ENCODE data around the gene FADS3.
A peak's percentile ranks its signal among the peaks of the same experiment; 100 is the strongest.

FADS3 gene

DNA sequence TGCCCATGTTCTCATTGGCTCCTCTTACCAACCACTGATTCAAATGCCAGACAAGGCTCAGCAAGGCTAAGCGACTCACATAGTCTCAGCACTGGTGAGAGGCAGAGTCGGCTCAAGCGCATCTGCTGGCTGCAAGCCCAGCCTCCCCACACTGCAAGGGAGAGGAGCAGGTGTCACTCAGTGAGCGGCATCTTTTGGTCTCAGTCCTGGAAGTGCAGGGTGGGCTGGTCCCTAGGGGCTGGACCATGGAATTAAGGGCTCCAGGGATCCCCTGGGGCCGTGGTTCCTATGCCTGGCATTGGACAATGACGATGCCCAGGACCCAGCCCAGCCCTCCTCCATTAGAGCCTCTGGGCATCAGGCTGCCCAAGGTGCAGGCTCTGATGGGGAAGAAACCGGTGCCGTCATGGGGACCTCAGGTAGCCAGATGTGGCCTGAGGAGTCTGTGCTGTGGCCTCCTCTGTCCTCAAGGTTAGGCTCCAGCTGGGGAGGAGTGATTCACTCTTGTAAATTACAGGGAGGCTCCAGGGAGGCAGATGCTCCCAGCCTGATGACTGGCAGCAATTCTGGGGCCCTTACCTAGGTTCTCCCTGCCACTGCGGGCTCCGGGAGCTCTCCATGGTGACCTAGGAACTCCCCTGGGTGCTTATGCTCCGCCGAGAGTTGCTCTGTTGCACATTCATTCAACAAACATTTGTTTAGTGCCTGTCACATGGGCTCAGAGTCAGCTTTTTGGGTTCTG, 35.2 kb downstream of the FADS3 start:
- DNase-seq (ENCODE audit: low spot score): no peak

DNA sequence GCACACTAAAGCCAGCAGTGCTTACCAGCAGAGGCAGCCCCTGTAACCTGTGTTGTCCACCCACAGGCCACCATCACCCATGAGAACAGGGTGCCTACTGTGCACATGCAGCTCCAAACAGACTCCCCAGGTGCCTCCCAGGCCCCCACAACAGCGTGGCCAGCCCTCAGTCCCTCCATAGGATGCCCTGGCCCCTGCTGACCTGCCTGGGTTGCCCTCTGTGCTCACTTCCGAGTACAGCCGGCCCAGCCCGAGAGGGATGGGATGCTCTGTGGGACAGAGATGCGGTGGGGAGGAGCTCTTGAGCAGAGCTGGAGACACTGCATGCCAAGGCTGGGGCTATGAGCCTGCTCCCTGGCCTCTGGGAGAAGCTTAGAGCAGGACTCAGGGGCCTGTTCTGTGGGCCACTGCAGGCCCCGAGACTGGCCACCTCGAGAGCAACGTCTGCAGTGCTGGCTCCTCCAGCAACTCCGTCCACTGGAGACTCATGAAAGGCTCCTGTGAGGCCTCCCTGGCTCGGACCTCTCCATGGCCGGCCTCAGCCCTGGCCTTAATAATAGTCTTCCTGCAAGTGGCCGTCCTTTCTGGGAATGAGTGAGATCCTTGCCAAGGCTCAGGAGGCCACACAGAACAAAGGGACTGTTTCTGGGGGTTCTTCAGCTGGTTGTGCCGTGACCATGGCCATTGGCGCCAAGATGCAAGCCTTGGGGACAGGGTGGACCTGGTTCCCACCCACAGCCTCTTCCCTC, 36.2 kb downstream of the FADS3 start:
- DNase-seq (ENCODE audit: low spot score): peak; percentile 29

DNA sequence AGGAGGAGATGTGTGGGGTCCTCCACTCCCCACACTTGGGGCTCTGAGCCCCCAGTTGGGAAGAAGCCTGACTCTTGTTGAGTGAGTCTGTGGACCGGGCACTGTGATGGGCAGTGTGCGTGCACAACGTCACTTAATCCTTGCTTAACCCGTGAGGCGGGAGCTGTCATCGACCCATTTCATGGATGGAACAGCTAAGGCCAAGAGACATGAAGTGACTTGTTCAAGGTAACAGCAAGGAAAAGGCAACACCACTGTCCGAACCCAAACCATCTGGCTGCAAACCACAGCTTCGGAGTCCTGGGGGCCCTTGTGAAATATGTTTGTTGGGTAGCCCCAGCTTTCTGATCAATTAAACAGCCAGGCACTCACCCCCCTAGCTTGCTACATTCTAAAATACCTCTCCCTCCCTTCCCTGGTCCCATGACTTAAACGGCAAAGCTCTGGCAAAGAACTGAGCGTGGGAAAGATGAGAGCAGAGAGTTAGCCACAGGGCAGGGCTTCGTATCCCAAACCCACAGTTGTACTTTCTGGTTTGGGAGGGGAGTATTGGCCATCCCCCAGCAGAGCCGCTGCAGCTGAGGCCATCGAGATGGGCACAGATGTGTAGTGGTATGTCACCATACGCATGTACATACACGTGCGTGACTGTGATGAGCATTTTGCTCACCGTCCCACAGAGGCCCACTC, 37.0 kb downstream of the FADS3 start:
- DNase-seq (ENCODE audit: low spot score): no peak

DNA sequence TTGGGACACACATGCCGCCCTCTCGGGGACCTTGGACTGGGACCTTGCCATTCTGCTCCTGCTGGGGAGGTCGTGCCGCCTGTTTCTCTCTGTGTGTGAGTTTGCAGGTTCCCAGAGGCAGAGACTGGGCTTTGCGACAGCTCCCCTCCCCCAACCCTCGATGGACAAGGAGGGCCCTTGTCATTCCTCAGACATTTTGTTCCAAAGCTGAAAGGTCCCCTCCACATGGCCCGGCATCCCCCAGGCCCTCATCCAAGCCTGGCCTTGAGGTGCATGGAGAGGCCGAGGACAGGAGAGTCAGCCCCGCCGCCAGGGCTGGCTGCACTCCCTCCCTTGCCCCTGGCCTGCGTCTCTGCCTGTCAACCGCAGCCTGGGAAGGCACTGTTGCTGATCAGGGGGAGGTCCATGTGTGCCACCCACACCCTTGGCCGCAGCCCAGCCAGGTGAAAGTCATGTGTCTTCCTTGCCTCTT, 37.6 kb downstream of the FADS3 start:
- peak; percentile 58 for DNase-seq (ENCODE audit: low spot score)

DNA sequence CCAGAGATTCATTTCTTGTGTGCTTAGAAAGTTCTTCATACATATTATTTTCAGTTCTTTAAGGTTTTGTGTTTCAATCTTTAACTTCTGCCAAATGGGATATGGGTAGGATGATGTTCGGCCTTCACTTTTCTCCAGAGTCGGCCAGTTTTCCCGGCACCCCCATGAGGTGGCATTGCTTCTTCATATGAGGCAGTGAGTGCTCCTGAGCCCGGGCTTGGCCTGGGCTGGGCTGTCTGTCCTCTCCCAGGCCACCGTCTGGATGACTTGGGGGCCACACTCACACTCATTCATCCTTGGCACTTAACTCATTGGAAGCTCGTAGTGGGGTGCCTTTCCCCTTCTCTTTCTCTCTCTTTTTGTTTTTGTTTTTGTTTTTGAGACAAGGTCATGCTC, 39.4 kb downstream of the FADS3 start:
- DNase-seq (ENCODE audit: low spot score): no peak

DNA sequence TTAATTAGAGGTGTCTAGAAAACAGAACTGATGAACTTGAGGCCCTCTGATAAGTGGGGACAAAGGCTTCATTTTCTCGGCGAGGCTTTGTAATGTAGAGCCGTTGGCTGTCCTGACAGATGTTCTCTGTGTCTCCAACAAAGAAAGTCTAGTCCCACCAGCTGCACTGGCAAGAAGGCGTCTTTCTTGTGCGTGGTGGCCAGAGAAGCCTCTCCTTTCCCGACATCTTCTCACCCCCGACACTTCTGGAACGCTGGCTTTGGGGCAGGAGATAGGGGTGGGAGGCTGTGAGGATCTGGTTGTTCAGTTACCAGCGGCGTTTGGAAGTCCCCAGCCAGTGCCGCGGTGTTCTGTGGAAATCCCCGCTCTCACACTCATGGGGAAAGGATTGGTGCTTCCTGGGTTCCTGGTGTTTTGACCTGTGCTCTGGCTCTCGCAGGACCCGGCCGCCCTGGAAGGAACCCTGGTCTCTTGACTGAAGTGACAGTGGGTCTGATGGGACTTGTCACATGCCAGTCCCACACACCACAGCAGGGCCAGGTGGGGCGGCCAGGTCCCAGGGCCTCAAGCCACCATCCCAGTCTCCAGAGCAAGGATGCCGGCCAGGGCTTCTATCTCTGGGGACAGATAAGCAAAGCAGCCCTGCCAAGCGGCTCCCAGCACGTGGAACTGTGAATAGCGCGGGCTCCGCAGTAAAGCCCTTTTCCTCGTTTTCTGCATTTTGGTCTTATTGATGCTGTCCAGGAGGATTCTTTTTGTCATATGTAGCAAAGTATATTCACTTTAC, 40.0 kb downstream of the FADS3 start:
- DNase-seq (ENCODE audit: low spot score): peak; percentile 58

DNA sequence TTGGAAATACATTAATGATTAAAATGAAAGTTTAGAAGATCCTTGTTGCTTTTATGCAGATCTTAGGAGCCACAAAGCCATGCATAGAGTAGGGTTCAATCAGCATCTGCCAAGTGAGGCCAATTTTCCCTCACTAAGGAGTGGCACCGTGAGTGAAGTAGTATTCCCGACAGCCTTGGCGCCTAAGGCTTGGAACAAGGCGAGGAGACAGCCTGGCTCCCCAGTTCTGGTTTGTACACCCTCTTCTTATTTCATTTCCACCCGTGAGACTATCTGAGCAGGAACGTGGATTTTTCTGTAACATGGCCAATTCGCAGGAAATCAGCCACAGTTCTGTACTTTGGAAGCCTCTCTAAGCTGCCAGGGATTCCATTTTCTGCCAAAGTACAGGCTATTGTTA, 40.7 kb downstream of the FADS3 start:
- no peak for DNase-seq (ENCODE audit: low spot score)

DNA sequence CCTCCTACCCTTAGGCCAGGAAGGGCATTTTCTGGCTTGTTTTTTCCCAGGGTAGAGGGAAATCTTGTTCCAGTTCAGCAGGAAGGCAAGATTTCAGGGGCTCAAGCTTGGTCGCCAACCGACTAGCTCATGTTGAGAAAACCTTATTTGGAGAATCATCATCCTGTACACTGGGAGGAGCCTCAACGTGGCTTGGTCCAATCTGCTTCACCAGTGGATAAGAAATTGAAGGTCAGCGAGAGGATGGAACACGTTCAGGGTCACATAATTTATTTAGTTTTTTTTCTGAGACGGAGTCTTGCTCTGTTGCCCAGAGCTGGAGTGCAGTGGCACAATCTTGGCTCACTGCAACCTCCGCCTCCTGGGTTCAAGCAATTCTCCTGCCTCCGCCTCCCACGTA, 42.7 kb downstream of the FADS3 start:
- no peak for DNase-seq (ENCODE audit: low spot score)

DNA sequence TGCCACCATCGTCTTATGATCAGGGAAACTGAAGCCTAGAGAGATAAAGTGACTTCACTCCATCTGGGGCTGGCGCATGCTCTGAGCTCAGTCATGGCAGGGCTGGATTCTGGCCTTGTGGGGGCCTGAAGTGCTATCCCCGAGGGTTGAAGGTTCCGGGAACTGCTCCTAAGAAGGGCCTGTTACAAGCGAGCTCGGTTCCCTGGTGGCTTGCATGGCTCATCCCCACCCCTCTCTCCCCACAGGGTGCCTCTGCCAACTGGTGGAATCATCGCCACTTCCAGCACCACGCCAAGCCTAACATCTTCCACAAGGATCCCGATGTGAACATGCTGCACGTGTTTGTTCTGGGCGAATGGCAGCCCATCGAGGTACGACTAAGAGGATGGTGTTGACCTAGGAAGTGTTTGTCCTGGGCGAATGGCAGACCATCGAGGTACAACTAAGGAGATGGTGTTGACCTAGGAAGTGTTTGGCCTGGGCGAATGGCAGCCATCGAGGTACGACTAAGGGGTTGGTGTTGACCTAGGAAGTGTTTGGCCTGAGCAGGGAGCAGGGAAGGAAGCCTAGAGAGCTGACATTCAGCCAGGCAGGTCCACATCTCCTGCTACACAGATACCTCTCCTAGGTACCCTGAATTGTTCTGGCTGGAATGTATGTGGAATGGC, 43.3 kb downstream of the FADS3 start:
- no peak for DNase-seq (ENCODE audit: low spot score)

DNA sequence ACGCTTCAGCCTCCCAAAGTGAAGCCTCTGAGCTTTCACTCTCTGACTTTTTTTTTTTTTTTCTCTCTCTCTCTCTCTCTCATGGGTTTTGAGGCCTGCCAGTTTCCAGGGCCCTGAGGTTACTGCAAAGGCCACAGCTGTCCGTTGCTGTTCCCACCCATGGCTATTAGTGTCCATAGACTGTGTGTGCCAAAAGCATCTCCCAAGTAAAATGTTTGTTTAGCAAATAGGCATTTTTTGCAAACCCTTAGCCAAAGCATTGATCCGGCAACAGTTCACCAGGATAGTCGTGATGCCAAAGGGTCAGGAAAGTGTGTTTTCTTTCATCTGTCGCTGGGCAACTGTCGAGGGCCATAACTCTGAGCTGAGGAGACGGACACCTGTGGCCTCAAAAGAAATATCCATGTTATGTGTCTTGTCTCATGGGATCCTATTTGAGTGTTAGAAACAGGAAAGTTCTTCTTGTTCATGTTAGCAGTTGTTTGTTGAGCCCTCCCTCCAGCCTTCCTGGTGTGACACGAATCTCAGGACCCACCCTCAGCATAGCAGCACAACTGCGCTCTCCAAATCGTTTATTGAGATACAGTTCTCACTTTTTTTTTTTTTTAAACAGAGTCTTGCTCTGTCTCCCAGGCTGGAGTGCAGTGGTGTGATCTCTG, 44.9 kb downstream of the FADS3 start:
- DNase-seq (ENCODE audit: low spot score): no peak

DNA sequence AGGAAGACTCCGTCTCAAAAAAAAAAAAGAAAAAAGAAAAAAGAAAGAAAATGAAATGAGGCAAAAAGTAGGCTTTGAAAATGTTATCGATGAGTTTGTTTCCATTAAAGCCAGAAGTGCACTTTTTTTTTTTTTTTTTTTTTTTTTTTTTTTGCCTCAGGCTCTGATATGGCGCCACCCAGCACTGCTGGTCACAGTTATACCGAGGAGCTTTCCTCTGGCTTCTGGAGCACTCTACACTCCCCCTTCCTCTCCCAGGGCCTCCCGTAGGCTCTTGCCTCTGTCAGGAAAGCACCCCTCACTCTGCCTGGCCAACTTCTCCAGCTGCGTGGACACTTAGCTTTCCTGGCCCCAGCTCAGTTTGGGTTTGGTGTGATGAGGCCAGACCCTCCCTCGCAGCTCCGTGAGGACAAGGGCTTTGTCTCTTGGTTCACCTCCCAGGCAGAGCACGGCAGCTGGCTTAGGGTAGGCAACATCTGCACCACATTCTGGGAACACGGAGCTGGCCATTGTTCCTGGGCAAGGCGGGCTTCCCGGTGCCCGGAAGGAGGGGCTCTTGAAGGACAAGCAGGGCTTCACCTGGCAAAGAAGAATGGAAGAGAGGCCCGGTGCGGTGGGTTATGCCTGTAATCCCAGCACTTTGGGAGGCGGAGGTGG, 46.3 kb downstream of the FADS3 start:
- no peak for DNase-seq (ENCODE audit: low spot score)

DNA sequence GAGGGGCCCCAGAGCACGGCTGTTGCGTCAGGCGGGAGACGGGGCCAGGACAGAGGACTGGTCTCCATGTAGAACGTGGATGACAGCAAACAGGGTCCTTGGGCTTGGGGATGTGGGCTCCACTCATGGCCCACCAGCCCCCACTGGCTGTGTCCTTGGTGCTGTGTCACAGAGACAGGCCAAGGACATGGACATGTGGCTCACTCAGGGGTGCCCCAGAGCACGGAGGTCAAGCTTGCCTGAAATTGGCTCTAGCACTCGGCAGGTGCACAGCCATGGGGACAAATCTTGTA, 48.9 kb downstream of the FADS3 start:
- DNase-seq (ENCODE audit: low spot score): no peak

DNA sequence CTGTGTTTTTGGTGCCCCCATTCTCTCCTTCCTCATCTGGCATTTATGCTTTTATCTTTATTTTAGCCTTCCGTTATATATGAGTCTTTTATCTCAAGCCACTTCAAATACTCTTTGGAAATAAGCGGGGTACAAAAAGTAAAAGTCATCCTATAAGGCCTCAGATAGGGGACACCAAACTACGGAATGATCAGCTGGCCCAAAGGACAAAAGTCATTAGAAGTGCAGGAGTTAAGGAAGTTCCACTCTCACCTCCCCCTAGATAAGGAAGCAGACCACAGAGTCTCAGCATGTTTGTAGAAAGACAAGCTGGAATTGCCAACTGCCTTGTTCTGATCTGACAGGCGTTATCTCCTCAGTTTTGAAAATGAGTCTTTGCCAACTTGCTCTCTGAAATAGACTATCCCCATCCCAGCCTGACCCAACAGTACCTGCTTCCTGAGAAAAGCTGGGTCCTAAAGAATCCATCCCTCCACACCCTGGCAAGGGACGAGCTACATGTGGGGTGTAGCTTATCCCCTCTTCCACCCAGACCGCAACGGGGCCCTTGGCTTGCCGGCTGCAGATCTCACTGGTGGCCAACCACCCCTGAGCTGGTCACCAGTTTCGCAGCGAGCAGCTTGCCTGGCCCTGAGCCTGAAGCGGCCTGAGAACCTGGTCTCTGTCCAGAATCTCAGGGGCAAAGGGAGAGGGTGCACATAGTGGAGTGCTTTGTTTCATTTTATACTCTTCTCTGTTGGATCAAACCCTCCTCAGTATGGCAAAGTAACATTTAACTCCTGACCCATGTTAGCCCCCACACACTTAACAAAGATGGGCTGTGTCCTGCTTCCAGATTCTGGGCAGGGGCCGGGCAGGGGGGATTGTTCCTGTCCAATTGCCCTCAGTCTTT, 49.5 kb downstream of the FADS3 start:
- DNase-seq (ENCODE audit: low spot score): peak; percentile 50

DNA sequence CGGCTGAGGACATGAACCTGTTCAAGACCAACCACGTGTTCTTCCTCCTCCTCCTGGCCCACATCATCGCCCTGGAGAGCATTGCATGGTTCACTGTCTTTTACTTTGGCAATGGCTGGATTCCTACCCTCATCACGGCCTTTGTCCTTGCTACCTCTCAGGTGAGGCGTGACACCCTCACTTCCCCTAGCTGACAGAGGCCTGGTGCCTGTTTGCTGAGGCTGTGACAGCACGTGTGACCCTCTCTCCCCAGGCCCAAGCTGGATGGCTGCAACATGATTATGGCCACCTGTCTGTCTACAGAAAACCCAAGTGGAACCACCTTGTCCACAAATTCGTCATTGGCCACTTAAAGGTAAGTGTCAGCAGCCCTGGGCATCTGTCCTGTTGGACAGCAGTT, 51.0 kb downstream of the FADS3 start:
- DNase-seq (ENCODE audit: low spot score): no peak

DNA sequence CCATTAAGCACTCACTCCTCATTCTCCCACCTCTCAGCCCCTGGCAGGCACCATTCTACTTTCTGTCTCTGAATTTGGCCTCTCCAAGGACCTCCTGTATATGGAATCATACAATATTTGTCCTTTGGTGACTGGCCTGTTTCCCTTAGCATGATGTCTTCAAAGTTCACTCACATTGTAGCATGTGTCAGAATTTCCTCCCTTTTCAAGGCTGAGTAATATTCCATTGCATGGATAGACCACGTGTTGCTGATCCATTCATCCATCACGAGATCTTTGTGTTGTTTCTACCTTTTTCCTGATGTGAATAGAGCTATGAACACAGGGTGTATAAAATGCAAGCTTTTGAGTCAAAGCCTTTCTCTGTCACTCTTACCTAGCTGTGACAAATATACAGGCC, 51.6 kb downstream of the FADS3 start:
- DNase-seq (ENCODE audit: low spot score): no peak

DNA sequence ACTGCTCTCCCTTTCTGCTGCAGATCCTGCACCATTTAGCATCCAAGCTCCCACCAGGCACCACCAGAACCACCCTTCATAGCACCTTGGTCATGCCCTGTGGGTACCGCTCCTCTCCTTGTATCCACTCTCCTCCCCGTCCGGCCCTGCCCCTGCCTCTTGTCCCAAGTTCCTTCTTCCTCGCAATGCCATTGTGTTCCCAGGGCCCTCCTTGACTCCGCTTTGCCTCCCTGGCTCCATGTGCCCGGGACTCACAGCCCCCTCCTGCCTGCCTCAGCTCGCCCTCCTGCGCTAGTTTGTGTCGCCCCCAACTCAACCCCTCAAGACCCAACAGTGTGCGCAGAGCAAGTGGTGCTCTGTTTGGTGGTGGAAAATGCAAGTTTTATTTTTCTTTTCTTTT, 52.4 kb downstream of the FADS3 start:
- no peak for DNase-seq (ENCODE audit: low spot score)

DNA sequence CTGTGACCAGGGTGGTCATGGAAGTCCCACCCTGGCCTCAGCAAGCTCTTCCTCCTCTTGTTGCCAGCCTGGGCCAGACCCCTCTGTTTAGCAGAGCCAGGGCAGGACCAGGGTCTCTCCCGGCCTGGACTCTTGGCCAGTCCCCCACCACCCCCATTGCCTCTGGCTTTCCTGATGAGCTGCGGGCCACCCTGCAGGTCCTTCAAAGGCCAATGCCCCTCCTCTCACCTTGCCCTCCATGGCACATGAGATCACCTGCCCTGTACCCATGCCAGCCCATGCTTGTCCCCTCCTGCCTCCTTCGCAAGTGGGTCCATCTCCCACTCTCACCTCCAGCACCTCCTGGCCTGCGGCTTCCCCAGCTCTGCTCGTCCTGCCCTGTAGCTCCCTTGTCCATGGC, 52.8 kb downstream of the FADS3 start:
- no peak for DNase-seq (ENCODE audit: low spot score)

DNA sequence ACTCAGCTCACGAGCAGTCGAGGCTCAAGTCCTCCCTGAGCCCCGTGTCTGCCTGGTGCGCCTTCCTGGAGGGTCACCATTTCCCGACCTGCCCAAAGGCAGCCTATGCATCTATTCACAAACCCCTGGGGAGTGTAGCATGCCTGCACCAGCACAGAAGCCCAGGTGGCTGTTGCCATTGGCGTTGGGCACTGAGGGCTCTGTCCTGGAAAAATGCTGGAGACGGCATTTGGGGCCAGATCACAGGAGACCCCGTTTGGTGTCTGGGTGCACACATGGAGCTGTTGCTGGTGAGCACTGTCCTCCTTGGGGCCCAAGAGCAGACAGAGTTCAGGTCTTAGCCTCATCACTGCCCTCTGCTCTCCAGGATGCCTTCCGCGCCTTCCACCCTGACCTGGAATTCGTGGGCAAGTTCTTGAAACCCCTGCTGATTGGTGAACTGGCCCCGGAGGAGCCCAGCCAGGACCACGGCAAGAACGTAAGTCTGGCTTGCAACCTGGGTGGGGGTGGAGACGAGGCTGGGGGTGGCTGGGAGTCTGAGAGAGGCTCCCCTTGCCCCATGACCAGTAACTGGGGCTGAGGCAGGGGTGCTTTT, 53.8 kb downstream of the FADS3 start:
- no peak for DNase-seq (ENCODE audit: low spot score)

DNA sequence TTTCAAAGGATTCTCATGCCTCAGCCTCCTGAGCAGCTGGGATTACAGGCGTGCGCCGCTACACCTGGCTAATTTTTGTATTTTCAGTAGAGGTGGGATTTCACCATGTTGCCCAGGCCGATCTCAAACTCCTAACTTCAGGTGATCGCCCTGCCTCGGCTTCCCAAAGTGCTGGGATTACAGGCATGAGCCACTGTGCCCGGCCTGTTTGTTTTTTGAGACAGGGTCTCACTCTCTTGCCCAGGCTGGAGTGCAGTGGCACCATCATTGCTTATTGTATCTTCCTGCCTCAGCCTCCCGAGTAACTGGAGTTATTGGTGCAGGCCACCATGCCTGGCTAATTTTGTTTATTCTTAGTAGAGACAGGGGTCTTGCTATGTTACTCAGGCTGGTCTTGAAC, 55.2 kb downstream of the FADS3 start:
- no peak for DNase-seq (ENCODE audit: low spot score)
